HCT116 (cell line): ENCODE measurements around the gene BCL2L13. TPM values are rescaled to one million over a fixed set of nuclear protein-coding genes. Genes with fewer than 3 reads are reported as not detected.

Experiments used
- ATAC-seq: fragments of 200-7000 bp; cut with Tn5 transposase; 2 replicates; pipeline ENCODE4 v1.9.1; 2020; ENCODE audit warnings: mild to moderate bottlenecking, moderate library complexity
- BruUV-seq: library from RNA; stranded (reverse); fragments of 400-500 nt; replicated peaks from 2 replicates; lab custom pipeline; 2021; lab: Mats Ljungman, UMichigan
- CTCF ChIA-PET: fragments of 300-600 bp; sonication (Branson Sonifier 250); formaldehyde crosslinking; loops from one replicate; lab custom pipeline; 2021; ENCODE audit warnings: antibody characterized with exemption; lab: Charles Lee
- POLR2A ChIA-PET: fragments of 300-600, 350-600 bp; sonication (Branson Sonifier 250); formaldehyde crosslinking; loops from one replicate; lab custom pipeline; 2021; ENCODE audit warnings: antibody characterized with exemption; lab: Charles Lee
- RAD21 ChIA-PET, 2 experiments: fragments of 300-600 bp; sonication (Branson Sonifier 250); formaldehyde crosslinking; loops; one replicate each; lab custom pipeline; 2023; ENCODE audit warnings: low total read pairs in 2 of 2; ENCODE audit not compliant: uncharacterized antibody in 2 of 2, unreplicated experiment in 2 of 2, low non-redundant PET in 1 of 2; lab: Charles Lee
- DNase-seq: peaks from one replicate; pipeline ENCODE4 v3.0.0-alpha.2; 2010; ENCODE audit warnings: low read depth, low spot score
- H2AFZ ChIP-seq: fragments of 200-600 bp; shearing (Covaris generic), sonication (generic); 2 replicates; pipeline ENCODE4 v1.6.1; 2017; ENCODE audit warnings: low read depth, mixed run types, mixed read lengths, antibody characterized with exemption, low read length; ENCODE audit not compliant: poor library complexity, severe bottlenecking
- H3K27ac ChIP-seq: 2 replicates; pipeline ENCODE4 v1.5.1; 2012; ENCODE audit warnings: low read depth, low read length
- H3K27me3 ChIP-seq: fragments of 200-600 bp; sonication (generic); 2 replicates; pipeline ENCODE4 v1.6.1; 2016; ENCODE audit warnings: mixed run types, low read length, mixed read lengths; ENCODE audit not compliant: insufficient read depth
- H3K36me3 ChIP-seq, 2 experiments: fragments of 200-500 bp in 1 of 2; fragments of 200-600 bp in 1 of 2; sonication (Bioruptor generic) in 1 of 2; sonication (generic) in 1 of 2; 2 replicates each; pipeline versions ENCODE4 v1.5.1 to v1.6.1; 2014 to 2016; ENCODE audit warnings: low read length in 2 of 2, inconsistent platforms in 1 of 2, mixed read lengths in 1 of 2, mixed run types in 1 of 2; ENCODE audit not compliant: insufficient read depth in 2 of 2, control insufficient read depth in 1 of 2
- H3K4me1 ChIP-seq, 2 experiments: fragments of 200-600 bp in 1 of 2; sonication (generic) in 1 of 2; 2 replicates each; pipeline versions ENCODE4 v1.5.1 to v1.6.1; 2012 to 2017; ENCODE audit warnings: low read length in 2 of 2, inconsistent platforms in 1 of 2, mild to moderate bottlenecking in 1 of 2, mixed read lengths in 1 of 2, mixed run types in 1 of 2, moderate library complexity in 1 of 2; ENCODE audit not compliant: insufficient read depth in 2 of 2, control insufficient read depth in 1 of 2
- H3K4me2 ChIP-seq: fragments of 200-600 bp; sonication (generic); 2 replicates; pipeline ENCODE4 v1.6.1; 2017; ENCODE audit warnings: mixed run types, low read length, mixed read lengths
- H3K4me3 ChIP-seq, 2 experiments: fragments of 200-600 bp in 1 of 2; sonication (generic) in 1 of 2; replicated peaks in 1 of 2; 2 replicates each; pipeline ENCODE4 v1.5.1; 2011 to 2016; ENCODE audit warnings: low read length in 2 of 2, control low read depth in 1 of 2, low read depth in 1 of 2, mild to moderate bottlenecking in 1 of 2, mixed read lengths in 1 of 2, mixed run types in 1 of 2
- H3K79me2 ChIP-seq: fragments of 200-600 bp; sonication (generic); 2 replicates; pipeline ENCODE4 v1.6.1; 2017; ENCODE audit warnings: mild to moderate bottlenecking, mixed run types, low read length, moderate library complexity, mixed read lengths; ENCODE audit not compliant: insufficient read depth
- H3K9ac ChIP-seq: fragments of 200-600 bp; sonication (generic); 2 replicates; pipeline ENCODE4 v1.6.1; 2016; ENCODE audit warnings: low read length, mixed read lengths
- H3K9me2 ChIP-seq: fragments of 200-600 bp; sonication (generic), shearing (Covaris generic); 2 replicates; pipeline ENCODE4 v1.6.1; 2017; ENCODE audit warnings: mixed run types, mild to moderate bottlenecking, moderate library complexity; ENCODE audit not compliant: insufficient read depth
- H3K9me3 ChIP-seq, 2 experiments: fragments of 200-500 bp in 1 of 2; fragments of 200-600 bp in 1 of 2; sonication (Bioruptor generic) in 1 of 2; sonication (generic) in 1 of 2; 2 replicates each; pipeline ENCODE4 v1.6.1; 2014 to 2017; ENCODE audit warnings: low read length in 2 of 2, mixed read lengths in 2 of 2, inconsistent platforms in 1 of 2, low read depth in 1 of 2, mild to moderate bottlenecking in 1 of 2, mixed run types in 1 of 2, moderate library complexity in 1 of 2; ENCODE audit not compliant: control insufficient read depth in 1 of 2, insufficient read depth in 1 of 2
- H4K20me1 ChIP-seq: fragments of 200-600 bp; sonication (generic), shearing (Covaris generic); 2 replicates; pipeline ENCODE4 v1.6.1; 2017; ENCODE audit warnings: mixed run types, mild to moderate bottlenecking, moderate library complexity; ENCODE audit not compliant: insufficient read depth
- CEBPB ChIP-seq: IDR thresholded peaks from 2 replicates; pipeline ENCODE4 v1.6.1; 2012; ENCODE audit warnings: low read depth
- EGR1 ChIP-seq: IDR thresholded peaks from 2 replicates; pipeline ENCODE4 v1.6.1; 2012; ENCODE audit warnings: low read depth
- ELF1 ChIP-seq: IDR thresholded peaks from 2 replicates; pipeline ENCODE4 v1.6.1; 2012; ENCODE audit warnings: low read depth, borderline replicate concordance
- EZH2 ChIP-seq: fragments of 200-600 bp; sonication (generic); IDR thresholded peaks from 2 replicates; pipeline ENCODE4 v1.6.1; 2017; ENCODE audit warnings: antibody characterized with exemption, mixed run types
- FOSL1 ChIP-seq: IDR thresholded peaks from 2 replicates; pipeline ENCODE4 v1.6.1; 2012; ENCODE audit warnings: low read depth
- JUND ChIP-seq: IDR thresholded peaks from 2 replicates; pipeline ENCODE4 v1.6.1; 2012
- POLR2A ChIP-seq: IDR thresholded peaks from 2 replicates; pipeline ENCODE4 v1.7.0; 2011; ENCODE audit warnings: borderline replicate concordance; ENCODE audit not compliant: insufficient read depth, insufficient read length; ENCODE audit errors: extremely low read depth
- POLR2AphosphoS5 ChIP-seq: IDR thresholded peaks from 2 replicates; pipeline ENCODE4 v1.6.1; 2011; ENCODE audit warnings: mild to moderate bottlenecking, low read depth, low read length, moderate library complexity
- RAD21 ChIP-seq: IDR thresholded peaks from 2 replicates; pipeline ENCODE4 v1.6.1; 2012; ENCODE audit warnings: low read depth, mild to moderate bottlenecking
- SIN3A ChIP-seq: IDR thresholded peaks from 2 replicates; pipeline ENCODE4 v1.6.1; 2012; ENCODE audit warnings: low read depth
- SP1 ChIP-seq: IDR thresholded peaks from 2 replicates; pipeline ENCODE4 v1.6.1; 2012; ENCODE audit warnings: low read depth
- SRF ChIP-seq: IDR thresholded peaks from 2 replicates; pipeline ENCODE4 v1.6.1; 2012; ENCODE audit warnings: low read depth
- TCF7L2 ChIP-seq: IDR thresholded peaks from 2 replicates; pipeline ENCODE4 v1.7.0; 2011; ENCODE audit warnings: borderline replicate concordance, inconsistent platforms; ENCODE audit not compliant: insufficient read depth, insufficient read length; ENCODE audit errors: extremely low read depth
- ZFX ChIP-seq: fragments of 450-650 bp; IDR thresholded peaks from 2 replicates; pipeline ENCODE4 v1.6.1; 2017
- ZNF274 ChIP-seq: fragments of 200-500 bp; sonication (Bioruptor generic); IDR thresholded peaks from 2 replicates; pipeline ENCODE4 v1.6.1; 2014; ENCODE audit warnings: mild to moderate bottlenecking, low read depth, low read length, inconsistent platforms
- intact Hi-C: fragments of 100-400 bp; cut with micrococcal nuclease; formaldehyde crosslinking; loops from 2 replicates; pipeline ENCODE4 v1.10.0; 2022
- total RNA-seq: library from RNA; stranded (reverse); gene quantifications from one replicate; pipeline ENCODE4 v1.2.1, GENCODE V29; 2021; ENCODE audit not compliant: unreplicated experiment
- TF ChIP-seq, protein P1 (sequence below), 3 experiments: fragments of 200-600 bp in 1 of 3; sonication (generic) in 1 of 3; IDR thresholded peaks in 2 of 3; conservative IDR thresholded peaks in 1 of 3; 2 replicates each; pipeline ENCODE4 v1.5.1; 2012 to 2017; ENCODE audit warnings: low read depth in 2 of 3, low read length in 2 of 3, antibody characterized with exemption in 1 of 3, borderline replicate concordance in 1 of 3, control low read depth in 1 of 3, mild to moderate bottlenecking in 1 of 3, mixed read lengths in 1 of 3, mixed run types in 1 of 3, moderate library complexity in 1 of 3; ENCODE audit not compliant: insufficient read depth in 1 of 3
- TF ChIP-seq, protein P2 (sequence below): IDR thresholded peaks from 2 replicates; pipeline ENCODE4 v1.6.1; 2011; ENCODE audit warnings: mild to moderate bottlenecking, low read length, moderate library complexity; ENCODE audit not compliant: insufficient replicate concordance; ENCODE audit errors: extremely low read depth
- TF ChIP-seq, protein P3 (sequence below): IDR thresholded peaks from 2 replicates; pipeline ENCODE4 v1.6.1; 2012; ENCODE audit warnings: low read depth

BCL2L13 gene
- total RNA-seq, 1 experiment from 2014 or later, result 38.6 TPM

DNA sequence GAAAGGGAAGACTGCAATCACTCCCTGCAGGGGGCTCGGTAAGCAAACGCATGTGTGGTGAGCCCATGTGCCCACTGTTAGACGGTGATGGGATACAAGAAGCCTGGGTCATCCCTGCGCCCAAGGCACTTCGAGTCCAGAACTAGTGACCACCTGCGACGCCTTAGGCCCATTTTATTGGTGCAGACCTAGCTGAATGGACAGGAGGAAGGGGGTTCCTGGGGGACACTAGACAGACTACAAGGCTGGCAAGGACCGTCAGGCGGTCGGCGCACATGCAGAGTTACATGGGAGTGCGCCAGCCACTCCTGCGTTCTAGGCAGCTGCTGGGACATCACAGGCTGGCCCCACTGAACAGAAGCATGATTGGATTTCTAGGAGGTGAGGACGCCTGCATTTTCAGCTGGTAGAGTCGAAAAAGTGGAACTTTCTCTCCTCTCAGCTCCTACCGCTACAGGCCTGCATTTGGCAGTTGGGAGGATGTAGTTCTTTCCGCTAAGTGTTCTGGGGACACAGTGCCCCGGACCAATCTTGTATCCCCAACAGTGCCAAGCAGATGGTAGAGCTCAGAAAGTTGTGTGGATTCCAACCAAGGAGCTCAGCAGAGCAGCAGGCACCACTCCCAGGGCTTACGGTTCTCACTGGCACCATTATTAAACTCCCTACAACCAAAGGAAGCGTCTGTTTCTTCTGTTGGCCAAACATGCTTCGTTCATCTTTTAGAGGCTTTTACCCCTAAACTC, 100.0 kb downstream of the BCL2L13 start:
- no peak overlapping the region for H2AFZ ChIP-seq
- peaks cover 10 to 20% of the 10 kb centered on the region in 2 experiments; a peak in 3 of 4 replicates for H3K36me3 ChIP-seq
- no peaks in the 10 kb centered on the region for H3K4me1 ChIP-seq
- no peaks in the 10 kb centered on the region for H3K79me2 ChIP-seq
- ChIA-PET POLR2A (no interaction called here), RAD21 (no interaction called here), CTCF (no interaction called here)
- no peak for ATAC-seq
- no peaks in the 10 kb centered on the region for H3K9me2 ChIP-seq
- H3K9me3 ChIP-seq, result no peaks in the 10 kb centered on the region
- H4K20me1 ChIP-seq, result no peaks in the 10 kb centered on the region
- no peak overlapping the region for H3K4me2 ChIP-seq
- no peak for DNase-seq
- intact Hi-C loops, result no loop called here
- no peak overlapping the region for H3K27ac ChIP-seq
- BruUV-seq, result no TSS peak
- no peaks in the 10 kb centered on the region for H3K27me3 ChIP-seq
- H3K4me3 ChIP-seq, result no peak overlapping the region
- TF ChIP-seq EZH2, result no peak
- TF ChIP-seq, protein P1, sequence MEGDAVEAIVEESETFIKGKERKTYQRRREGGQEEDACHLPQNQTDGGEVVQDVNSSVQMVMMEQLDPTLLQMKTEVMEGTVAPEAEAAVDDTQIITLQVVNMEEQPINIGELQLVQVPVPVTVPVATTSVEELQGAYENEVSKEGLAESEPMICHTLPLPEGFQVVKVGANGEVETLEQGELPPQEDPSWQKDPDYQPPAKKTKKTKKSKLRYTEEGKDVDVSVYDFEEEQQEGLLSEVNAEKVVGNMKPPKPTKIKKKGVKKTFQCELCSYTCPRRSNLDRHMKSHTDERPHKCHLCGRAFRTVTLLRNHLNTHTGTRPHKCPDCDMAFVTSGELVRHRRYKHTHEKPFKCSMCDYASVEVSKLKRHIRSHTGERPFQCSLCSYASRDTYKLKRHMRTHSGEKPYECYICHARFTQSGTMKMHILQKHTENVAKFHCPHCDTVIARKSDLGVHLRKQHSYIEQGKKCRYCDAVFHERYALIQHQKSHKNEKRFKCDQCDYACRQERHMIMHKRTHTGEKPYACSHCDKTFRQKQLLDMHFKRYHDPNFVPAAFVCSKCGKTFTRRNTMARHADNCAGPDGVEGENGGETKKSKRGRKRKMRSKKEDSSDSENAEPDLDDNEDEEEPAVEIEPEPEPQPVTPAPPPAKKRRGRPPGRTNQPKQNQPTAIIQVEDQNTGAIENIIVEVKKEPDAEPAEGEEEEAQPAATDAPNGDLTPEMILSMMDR (IDR thresholded peaks at IDR 0.05 in 2 of 3, conservative IDR thresholded peaks at IDR 0.05 in 1 of 3; ENCODE audit: borderline replicate concordance in 1 of 3, insufficient read depth in 1 of 3, low read depth in 2 of 3, low read length in 2 of 3), result no peak
- no peak for TF ChIP-seq ZNF274
- no peak for TF ChIP-seq POLR2AphosphoS5
- TF ChIP-seq POLR2A, result no peak
- no peak for TF ChIP-seq TCF7L2
- no peak for TF ChIP-seq SRF
- no peak for TF ChIP-seq ELF1
- TF ChIP-seq FOSL1, result no peak
- TF ChIP-seq, protein P2, sequence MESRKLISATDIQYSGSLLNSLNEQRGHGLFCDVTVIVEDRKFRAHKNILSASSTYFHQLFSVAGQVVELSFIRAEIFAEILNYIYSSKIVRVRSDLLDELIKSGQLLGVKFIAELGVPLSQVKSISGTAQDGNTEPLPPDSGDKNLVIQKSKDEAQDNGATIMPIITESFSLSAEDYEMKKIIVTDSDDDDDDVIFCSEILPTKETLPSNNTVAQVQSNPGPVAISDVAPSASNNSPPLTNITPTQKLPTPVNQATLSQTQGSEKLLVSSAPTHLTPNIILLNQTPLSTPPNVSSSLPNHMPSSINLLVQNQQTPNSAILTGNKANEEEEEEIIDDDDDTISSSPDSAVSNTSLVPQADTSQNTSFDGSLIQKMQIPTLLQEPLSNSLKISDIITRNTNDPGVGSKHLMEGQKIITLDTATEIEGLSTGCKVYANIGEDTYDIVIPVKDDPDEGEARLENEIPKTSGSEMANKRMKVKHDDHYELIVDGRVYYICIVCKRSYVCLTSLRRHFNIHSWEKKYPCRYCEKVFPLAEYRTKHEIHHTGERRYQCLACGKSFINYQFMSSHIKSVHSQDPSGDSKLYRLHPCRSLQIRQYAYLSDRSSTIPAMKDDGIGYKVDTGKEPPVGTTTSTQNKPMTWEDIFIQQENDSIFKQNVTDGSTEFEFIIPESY, result no peak
- TF ChIP-seq CEBPB, result no peak
- no peak for TF ChIP-seq RAD21
- no peak for TF ChIP-seq EGR1
- TF ChIP-seq ZFX, result no peak
- no peak for TF ChIP-seq JUND
- TF ChIP-seq SIN3A, result no peak
- TF ChIP-seq, protein P3, sequence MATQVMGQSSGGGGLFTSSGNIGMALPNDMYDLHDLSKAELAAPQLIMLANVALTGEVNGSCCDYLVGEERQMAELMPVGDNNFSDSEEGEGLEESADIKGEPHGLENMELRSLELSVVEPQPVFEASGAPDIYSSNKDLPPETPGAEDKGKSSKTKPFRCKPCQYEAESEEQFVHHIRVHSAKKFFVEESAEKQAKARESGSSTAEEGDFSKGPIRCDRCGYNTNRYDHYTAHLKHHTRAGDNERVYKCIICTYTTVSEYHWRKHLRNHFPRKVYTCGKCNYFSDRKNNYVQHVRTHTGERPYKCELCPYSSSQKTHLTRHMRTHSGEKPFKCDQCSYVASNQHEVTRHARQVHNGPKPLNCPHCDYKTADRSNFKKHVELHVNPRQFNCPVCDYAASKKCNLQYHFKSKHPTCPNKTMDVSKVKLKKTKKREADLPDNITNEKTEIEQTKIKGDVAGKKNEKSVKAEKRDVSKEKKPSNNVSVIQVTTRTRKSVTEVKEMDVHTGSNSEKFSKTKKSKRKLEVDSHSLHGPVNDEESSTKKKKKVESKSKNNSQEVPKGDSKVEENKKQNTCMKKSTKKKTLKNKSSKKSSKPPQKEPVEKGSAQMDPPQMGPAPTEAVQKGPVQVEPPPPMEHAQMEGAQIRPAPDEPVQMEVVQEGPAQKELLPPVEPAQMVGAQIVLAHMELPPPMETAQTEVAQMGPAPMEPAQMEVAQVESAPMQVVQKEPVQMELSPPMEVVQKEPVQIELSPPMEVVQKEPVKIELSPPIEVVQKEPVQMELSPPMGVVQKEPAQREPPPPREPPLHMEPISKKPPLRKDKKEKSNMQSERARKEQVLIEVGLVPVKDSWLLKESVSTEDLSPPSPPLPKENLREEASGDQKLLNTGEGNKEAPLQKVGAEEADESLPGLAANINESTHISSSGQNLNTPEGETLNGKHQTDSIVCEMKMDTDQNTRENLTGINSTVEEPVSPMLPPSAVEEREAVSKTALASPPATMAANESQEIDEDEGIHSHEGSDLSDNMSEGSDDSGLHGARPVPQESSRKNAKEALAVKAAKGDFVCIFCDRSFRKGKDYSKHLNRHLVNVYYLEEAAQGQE, result no peak
- TF ChIP-seq SP1, result no peak
- no peak overlapping the region for H3K9ac ChIP-seq
